ENCODE measurements around the gene SBNO2. TPM values are rescaled to one million over a fixed set of nuclear protein-coding genes. Genes with fewer than 3 reads are reported as not detected.

SBNO2 gene
- total and polyA plus RNA-seq, 2 experiments from 2014 or later = 6.9 to 35.4 TPM

DNA sequence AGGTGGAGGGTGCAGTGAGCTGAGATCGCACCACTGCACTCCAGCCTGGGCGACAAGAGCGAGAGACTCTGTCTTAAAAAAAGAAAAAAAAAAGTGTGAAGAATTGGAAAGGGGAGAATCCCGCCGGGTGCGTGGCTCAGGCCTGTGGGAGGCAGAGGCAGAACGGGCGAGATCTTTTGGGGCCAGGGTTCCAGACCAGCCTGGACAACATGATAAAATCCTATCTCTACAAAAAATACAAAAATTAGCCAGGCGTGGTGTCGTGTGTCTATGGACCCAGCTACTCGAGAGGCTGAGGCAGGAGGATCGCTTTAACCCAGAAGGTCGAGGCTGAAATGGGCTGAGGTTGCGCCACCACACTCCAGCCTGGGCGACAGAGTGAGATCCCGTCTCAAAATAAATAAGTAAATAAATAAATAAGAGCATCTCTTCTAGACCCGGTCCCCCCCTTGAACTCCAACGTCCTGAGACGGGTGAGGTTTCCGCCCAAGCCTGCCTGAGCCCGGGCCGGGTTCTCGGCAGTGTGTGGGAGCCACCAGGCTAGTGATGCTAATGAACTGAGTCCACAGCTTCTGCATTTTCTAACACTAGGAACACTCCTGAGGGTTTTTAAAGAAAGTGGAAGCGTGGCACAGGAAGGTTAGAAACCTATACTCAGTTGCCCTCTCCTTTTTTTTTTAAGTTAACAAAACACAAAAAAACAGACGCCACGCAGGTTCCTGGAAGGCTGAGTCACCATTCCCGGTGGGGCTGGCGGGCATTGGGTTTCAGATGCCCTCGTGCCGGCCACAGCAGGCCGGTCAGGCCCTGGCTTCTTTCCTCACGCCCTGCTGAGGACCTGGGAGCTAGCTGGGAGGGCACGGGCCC is 48.2 kb downstream of the SBNO2 start:
- Histone ChIP-seq H3K27ac (ENCODE audit: low read depth) (no peak overlapping the region; the same call in 1 of the 2 replicates), H3K4me1 (ENCODE audit: insufficient read depth) (no peaks in the 10 kb centered on the region), H3K79me2 (replicated peaks; ENCODE audit: insufficient read depth) (no peaks in the 10 kb centered on the region), H3K4me2 (no peak overlapping the region), H3K4me3 (no peak overlapping the region), H3F3A (replicated peaks; ENCODE audit: low read depth) (0 out of 2 replicates have a peak, but pooled peaks cover 6% of the 10 kb centered on the region), H4K20me1 (replicated peaks; ENCODE audit: insufficient read depth) (no peaks in the 10 kb centered on the region; the same call in 1 of the 2 replicates), H3K9me2 (ENCODE audit: insufficient read depth) (no peaks in the 10 kb centered on the region), H3K27me3 (ENCODE audit: insufficient read depth) (no peaks in the 10 kb centered on the region), H2AFZ (no peak overlapping the region), H3K36me3 (ENCODE audit: insufficient read depth) (no peaks in the 10 kb centered on the region)
- Mint-ChIP-seq H3K36me3 (ENCODE audit: low read depth) (peaks cover 15% of the 10 kb centered on the region), H3K27me3 (ENCODE audit: insufficient read depth, low read depth, poor library complexity) (peaks cover 4% of the 10 kb centered on the region), H3K4me1 (peaks cover 2% of the 10 kb centered on the region), H3K4me3 (no peak overlapping the region; the same call in 2 of the 3 replicates), H3K27ac (no peak overlapping the region), H3K9me3 (no peaks in the 10 kb centered on the region; the same call in 2 of the 3 replicates)
- ATAC-seq (no peak), DNase-seq (ENCODE audit: low spot score) (no peak)
- TF ChIP-seq CREB1 (CRISPR knock-in tag; IDR thresholded peaks at IDR 0.05; ENCODE audit: low read depth) (no peak), EZH2 (IDR thresholded peaks at IDR 0.05; ENCODE audit: low read depth, unreplicated experiment) (no peak), ZNF114 (CRISPR knock-in tag; IDR thresholded peaks at IDR 0.05) (no peak), POLR2AphosphoS5 (IDR thresholded peaks at IDR 0.05; ENCODE audit: low read depth) (no peak), STAT1 (IDR thresholded peaks at IDR 0.05; ENCODE audit: unreplicated experiment) (no peak), ZNF331 (CRISPR knock-in tag; IDR thresholded peaks at IDR 0.05; ENCODE audit: low read depth) (no peak), JUNB (IDR thresholded peaks at IDR 0.05; ENCODE audit: unreplicated experiment) (no peak), NANOG (IDR thresholded peaks at IDR 0.05; ENCODE audit: borderline replicate concordance) (no peak), EZH2phosphoT487 (IDR thresholded peaks at IDR 0.05; ENCODE audit: unreplicated experiment) (no peak)
- TF ChIP-seq, protein P1, sequence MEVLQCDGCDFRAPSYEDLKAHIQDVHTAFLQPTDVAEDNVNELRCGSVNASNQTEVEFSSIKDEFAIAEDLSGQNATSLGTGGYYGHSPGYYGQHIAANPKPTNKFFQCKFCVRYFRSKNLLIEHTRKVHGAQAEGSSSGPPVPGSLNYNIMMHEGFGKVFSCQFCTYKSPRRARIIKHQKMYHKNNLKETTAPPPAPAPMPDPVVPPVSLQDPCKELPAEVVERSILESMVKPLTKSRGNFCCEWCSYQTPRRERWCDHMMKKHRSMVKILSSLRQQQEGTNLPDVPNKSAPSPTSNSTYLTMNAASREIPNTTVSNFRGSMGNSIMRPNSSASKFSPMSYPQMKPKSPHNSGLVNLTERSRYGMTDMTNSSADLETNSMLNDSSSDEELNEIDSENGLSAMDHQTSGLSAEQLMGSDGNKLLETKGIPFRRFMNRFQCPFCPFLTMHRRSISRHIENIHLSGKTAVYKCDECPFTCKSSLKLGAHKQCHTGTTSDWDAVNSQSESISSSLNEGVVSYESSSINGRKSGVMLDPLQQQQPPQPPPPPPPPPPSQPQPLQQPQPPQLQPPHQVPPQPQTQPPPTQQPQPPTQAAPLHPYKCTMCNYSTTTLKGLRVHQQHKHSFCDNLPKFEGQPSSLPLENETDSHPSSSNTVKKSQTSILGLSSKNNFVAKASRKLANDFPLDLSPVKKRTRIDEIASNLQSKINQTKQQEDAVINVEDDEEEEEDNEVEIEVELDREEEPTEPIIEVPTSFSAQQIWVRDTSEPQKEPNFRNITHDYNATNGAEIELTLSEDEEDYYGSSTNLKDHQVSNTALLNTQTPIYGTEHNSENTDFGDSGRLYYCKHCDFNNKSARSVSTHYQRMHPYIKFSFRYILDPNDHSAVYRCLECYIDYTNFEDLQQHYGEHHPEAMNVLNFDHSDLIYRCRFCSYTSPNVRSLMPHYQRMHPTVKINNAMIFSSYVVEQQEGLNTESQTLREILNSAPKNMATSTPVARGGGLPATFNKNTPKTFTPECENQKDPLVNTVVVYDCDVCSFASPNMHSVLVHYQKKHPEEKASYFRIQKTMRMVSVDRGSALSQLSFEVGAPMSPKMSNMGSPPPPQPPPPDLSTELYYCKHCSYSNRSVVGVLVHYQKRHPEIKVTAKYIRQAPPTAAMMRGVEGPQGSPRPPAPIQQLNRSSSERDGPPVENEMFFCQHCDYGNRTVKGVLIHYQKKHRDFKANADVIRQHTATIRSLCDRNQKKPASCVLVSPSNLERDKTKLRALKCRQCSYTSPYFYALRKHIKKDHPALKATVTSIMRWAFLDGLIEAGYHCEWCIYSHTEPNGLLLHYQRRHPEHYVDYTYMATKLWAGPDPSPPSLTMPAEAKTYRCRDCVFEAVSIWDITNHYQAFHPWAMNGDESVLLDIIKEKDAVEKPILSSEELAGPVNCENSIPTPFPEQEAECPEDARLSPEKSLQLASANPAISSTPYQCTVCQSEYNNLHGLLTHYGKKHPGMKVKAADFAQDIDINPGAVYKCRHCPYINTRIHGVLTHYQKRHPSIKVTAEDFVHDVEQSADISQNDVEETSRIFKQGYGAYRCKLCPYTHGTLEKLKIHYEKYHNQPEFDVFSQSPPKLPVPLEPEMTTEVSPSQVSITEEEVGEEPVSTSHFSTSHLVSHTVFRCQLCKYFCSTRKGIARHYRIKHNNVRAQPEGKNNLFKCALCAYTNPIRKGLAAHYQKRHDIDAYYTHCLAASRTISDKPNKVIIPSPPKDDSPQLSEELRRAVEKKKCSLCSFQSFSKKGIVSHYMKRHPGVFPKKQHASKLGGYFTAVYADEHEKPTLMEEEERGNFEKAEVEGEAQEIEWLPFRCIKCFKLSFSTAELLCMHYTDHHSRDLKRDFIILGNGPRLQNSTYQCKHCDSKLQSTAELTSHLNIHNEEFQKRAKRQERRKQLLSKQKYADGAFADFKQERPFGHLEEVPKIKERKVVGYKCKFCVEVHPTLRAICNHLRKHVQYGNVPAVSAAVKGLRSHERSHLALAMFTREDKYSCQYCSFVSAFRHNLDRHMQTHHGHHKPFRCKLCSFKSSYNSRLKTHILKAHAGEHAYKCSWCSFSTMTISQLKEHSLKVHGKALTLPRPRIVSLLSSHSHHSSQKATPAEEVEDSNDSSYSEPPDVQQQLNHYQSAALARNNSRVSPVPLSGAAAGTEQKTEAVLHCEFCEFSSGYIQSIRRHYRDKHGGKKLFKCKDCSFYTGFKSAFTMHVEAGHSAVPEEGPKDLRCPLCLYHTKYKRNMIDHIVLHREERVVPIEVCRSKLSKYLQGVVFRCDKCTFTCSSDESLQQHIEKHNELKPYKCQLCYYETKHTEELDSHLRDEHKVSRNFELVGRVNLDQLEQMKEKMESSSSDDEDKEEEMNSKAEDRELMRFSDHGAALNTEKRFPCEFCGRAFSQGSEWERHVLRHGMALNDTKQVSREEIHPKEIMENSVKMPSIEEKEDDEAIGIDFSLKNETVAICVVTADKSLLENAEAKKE (CRISPR knock-in tag; IDR thresholded peaks at IDR 0.05) = no peak
- TF ChIP-seq, protein P2, sequence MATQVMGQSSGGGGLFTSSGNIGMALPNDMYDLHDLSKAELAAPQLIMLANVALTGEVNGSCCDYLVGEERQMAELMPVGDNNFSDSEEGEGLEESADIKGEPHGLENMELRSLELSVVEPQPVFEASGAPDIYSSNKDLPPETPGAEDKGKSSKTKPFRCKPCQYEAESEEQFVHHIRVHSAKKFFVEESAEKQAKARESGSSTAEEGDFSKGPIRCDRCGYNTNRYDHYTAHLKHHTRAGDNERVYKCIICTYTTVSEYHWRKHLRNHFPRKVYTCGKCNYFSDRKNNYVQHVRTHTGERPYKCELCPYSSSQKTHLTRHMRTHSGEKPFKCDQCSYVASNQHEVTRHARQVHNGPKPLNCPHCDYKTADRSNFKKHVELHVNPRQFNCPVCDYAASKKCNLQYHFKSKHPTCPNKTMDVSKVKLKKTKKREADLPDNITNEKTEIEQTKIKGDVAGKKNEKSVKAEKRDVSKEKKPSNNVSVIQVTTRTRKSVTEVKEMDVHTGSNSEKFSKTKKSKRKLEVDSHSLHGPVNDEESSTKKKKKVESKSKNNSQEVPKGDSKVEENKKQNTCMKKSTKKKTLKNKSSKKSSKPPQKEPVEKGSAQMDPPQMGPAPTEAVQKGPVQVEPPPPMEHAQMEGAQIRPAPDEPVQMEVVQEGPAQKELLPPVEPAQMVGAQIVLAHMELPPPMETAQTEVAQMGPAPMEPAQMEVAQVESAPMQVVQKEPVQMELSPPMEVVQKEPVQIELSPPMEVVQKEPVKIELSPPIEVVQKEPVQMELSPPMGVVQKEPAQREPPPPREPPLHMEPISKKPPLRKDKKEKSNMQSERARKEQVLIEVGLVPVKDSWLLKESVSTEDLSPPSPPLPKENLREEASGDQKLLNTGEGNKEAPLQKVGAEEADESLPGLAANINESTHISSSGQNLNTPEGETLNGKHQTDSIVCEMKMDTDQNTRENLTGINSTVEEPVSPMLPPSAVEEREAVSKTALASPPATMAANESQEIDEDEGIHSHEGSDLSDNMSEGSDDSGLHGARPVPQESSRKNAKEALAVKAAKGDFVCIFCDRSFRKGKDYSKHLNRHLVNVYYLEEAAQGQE (IDR thresholded peaks at IDR 0.05; ENCODE audit: unreplicated experiment) = no peak
- TF ChIP-seq, protein P3, sequence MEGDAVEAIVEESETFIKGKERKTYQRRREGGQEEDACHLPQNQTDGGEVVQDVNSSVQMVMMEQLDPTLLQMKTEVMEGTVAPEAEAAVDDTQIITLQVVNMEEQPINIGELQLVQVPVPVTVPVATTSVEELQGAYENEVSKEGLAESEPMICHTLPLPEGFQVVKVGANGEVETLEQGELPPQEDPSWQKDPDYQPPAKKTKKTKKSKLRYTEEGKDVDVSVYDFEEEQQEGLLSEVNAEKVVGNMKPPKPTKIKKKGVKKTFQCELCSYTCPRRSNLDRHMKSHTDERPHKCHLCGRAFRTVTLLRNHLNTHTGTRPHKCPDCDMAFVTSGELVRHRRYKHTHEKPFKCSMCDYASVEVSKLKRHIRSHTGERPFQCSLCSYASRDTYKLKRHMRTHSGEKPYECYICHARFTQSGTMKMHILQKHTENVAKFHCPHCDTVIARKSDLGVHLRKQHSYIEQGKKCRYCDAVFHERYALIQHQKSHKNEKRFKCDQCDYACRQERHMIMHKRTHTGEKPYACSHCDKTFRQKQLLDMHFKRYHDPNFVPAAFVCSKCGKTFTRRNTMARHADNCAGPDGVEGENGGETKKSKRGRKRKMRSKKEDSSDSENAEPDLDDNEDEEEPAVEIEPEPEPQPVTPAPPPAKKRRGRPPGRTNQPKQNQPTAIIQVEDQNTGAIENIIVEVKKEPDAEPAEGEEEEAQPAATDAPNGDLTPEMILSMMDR (conservative IDR thresholded peaks at IDR 0.05; ENCODE audit: low read depth in 2 of 2) = no peak
- TF ChIP-seq, protein P4, sequence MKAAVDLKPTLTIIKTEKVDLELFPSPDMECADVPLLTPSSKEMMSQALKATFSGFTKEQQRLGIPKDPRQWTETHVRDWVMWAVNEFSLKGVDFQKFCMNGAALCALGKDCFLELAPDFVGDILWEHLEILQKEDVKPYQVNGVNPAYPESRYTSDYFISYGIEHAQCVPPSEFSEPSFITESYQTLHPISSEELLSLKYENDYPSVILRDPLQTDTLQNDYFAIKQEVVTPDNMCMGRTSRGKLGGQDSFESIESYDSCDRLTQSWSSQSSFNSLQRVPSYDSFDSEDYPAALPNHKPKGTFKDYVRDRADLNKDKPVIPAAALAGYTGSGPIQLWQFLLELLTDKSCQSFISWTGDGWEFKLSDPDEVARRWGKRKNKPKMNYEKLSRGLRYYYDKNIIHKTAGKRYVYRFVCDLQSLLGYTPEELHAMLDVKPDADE (IDR thresholded peaks at IDR 0.05) = no peak

All from GM23338 (cell line).